DMS153 treated with DMSO at 0.1 percent for 48 hours (cell line): ENCODE data around the gene NDUFS6.
"Not testable (repeated sequence)": the region's sequence is repeated elsewhere in the genome, so short reads cannot be mapped to it uniquely, and the experiment has no call there.

Experiments used
- DNase-seq: peaks from one replicate; lab custom pipeline; 2025; ENCODE audit not compliant: unreplicated experiment; lab: John Stamatoyannopoulos, UW

Gene NDUFS6

DNA sequence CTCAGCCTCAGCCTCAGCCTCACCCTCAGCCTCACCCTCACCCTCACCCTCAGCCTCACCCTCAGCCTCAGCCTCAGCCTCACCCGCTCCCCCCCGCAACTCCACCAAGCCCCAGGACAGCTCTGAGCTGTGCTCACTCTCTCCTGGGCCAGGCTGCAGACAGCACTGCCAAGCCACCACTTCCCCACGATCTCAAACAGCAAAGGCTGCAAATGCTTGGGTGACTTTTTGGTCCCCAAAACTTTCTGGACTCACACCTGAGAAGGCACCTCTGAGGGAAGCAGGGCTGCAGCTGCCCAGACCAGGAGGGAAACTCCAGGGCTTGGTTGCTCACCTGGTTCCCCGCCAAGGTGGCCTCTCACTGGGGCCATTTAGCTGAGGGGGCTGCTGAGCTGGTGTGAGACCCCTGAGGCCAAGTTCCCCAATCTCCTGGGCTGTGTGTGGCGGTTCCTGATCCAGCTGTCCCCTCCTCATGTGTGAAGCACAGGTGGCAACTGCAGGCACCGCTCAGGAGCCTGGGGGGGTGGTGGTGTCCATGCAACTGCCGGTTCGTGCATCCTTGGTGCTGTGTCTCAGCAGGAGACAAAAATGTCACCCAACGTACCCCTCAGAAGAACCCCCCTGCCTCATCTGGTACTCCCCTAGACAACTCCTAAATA, 19.4 kb upstream of the NDUFS6 start:
- no peak for DNase-seq

DNA sequence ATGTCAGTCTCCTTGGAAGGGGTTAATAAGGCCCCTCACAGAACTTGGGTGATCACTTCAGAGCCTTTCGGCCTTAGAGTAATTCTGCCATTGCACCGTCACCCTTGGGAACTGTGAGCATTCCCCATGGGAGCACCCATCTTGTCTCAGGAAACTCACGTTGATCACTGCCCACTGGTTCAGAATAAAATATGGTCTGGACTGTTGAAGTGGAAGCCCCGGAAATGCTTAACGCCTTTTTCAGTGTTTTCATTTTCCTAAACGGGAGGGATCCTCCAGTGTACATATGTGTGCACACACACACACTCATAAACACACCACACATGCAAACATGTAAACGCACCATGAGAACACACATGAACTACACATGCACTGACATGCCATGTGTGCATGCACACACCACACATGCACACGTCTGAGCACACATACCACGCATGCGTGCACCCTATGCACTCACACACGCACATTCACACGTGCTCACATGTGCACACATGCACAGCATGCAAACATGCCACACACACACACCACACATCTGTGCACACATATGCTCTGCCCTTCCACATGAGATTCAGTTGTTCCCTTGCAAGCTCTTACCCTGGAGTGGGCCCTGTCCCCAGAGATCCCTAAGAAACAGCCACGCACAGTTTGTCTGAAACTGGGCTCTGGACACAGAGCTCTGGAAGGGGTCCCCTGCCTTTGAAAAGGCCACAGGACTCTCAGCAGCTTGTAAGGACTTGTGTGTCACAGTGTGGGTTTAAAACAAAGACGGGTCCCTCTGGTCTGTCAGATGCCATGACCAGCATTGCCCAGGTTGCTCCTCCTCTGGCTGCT, 18.6 kb upstream of the NDUFS6 start:
- no peak for DNase-seq

DNA sequence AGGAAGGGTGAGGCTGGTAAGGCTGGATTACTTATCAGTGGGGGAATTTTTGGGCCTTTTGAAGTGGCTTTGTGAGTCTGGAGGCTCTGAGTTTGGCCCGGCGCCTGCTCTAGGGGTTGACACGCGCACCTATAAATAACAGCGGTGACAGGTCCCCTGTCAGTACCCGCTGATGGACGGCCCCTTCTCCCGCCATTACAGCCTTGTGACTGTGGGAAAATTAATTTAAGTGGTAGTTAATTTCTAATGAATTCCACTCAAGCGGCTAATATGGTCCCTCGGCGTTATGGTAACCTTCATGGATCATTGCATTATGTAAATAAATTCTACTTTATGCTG, 18.0 kb upstream of the NDUFS6 start:
- DNase-seq: no peak

DNA sequence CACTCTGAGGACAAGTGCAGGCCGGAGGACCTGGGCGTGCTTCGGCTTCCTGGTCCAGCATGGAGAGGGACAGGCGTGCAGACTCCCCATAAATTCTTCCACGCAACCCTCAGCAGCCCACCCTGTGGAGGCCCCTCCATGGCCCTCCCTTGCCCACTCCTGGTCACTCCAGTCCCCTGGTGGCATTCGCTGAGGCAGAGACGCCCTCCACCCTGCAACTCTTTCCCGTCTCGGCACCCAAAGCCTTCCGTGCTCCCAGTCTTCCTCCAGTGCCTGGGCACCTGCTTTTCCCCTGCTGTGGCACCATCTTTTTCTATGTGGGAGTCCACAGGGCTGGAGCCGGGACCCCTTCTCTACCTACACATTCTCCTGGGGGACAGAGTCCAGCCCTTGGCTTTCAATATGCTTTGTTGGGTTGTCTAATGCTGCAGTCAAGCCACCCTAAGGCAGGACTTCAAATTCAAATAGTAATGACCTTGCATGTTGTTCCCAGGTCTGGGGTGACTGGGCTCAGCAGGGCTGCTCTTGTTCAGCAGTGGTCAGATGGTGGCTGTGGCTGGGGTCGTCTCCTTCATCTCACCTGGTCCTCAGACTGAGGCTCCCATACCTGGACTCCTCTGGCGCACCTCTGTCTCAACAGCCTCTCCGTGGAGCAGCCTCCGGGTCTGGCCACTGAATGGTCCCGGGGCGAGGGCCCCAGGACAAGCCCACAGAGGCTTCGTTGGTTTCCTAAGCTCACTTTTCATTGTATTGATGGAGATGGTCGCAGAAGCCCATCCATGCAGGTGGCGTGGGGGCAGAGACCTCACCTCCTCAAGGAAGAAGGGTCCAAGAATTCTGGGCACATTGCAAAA, 16.8 kb upstream of the NDUFS6 start:
- DNase-seq: no peak

DNA sequence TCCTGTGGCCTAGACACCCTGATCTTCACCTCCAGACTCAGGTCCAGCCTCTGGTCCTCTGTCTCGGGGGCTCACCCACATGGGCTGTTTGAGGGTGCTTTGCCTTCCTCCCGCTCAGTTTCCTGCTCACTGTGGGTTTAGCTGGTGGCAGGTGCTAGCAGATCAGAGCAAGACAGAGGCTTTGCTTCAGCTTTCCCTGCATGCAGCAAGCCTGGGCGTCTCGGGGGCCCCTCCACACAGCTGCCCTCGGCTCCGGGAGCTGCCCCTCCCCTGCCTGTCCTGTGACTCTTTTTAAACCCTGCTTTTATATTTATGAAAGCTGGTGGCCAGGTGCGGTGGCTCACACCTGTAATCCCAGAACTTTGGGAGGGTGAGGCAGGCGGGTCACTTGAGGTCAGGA, 16.1 kb upstream of the NDUFS6 start:
- DNase-seq: no peak

DNA sequence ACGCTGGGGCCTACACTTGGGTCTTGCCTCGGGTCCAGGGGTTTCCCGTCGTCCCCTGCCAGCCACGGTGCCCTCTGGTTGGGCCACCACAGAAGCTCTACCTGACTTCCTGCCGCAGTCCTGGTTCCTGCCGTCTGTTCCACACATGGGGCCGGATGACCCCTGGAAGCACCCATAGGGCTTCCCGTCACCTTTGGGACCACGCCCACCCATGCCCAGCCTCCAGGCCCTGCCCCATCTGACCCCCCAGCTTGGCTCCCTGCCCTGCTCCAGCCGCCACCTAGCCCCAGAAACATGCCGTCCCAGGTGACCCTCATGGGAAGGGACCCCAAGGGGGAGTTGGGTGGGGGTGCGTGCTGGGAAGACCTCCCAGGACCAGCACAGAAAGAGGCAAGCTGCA, 15.2 kb upstream of the NDUFS6 start:
- DNase-seq: no peak

DNA sequence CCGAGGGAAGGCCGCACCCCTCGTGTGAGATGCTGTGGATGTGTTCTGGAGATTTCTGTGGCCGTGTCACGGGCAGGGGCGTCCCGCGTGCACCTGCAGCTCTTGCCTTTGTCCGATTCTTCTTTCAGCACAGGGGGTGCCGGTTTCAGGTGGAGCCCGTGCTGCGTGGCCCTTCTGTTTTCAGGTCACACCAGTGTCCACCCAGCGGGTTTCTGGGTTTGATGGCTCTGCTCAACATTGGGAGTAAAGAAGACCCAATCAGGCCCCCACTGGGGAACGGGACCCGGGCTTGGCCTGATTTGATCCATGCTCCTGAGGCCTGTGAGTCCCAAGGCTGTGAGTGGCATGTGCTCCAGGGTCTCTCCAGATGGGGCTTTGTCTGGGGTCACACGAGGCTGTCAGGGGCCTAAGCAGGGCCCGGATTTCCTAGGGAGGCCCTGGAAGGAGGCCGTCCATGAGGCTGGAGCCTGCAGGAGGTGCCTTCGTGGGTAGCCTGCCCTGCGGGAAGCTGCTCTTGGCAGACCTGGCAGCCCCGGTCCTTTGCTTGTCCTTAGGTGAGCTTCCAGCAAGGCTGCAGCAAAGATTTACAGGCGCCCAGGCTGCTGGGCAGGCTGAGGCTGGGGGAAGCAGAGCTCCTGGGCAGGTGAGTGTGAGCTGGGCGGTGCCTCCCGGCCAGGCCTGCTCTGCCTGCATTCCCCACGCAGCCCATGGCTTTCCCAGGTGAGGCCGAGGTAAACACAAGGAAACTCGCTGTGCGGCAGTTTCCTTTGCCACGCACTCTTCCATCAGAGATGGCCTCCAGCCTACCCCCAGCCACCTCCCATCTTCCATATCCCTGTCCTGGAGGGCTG, 14.4 kb upstream of the NDUFS6 start:
- no peak for DNase-seq

DNA sequence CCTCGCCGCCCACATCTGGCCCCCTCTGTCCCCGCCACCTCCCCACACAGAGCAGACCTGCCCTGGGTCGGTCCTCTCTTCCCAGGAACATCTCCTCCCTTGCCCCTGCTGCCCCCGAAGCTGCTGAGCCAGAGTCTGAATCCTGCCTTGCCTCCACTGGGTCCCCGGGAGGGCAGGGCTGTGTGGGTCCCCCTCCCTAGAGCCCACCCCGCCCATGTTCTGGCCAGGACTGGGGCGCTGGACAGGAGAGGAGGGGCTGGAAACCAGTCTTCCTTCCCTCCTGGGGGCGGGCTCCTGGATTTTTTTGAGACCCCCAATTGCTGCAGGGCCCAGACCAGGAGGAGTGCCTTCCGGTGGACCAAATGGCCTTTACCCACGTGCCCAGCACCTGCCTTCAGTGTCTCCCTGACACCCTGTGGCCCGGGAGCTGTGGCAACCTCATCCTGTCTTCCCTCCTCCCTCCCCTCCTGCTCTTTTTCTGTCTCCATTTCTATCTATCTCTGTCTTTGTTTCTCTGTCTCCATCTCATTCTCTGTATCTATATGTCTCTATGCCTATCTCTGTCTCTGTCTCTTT, 13.6 kb upstream of the NDUFS6 start:
- DNase-seq: no peak

DNA sequence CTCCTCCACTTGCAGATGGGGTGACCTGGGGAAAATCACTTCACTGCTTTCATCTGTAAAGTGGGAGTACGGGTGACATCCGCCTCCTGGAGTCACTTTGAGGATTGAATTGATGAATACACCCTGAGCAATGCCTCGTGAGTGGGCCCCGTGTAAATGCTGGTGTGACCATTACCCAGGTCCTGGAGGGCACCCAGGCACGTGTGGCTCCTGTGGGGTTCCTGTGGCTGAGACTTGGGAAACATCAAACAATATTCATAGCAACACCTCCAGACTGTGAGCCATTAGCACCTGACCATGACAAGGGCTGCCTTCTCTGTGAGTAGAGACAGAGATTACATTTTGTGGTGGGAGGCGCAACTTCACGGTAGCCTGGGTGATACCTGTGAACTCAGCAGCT, 13.0 kb upstream of the NDUFS6 start:
- no peak for DNase-seq

DNA sequence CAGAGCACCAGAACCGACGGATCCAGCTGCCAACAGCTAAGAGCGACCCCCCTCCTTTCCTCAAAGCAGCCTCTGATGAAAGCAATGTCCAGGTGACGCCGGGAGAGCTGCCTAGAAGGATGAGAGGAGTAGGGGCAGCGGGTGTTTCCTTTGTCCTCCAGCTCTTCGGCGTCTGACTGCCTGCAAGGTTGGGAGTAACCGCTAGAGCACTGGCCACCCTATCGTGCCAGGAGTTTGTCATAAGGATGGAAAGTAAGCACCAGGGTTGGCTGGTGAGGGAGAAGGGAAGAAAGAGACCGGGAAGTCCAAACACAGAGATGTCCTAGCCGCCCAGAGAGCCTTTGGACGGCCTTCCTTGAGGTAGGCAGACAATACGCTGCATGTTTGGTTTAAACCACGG, 12.4 kb upstream of the NDUFS6 start:
- no peak for DNase-seq

DNA sequence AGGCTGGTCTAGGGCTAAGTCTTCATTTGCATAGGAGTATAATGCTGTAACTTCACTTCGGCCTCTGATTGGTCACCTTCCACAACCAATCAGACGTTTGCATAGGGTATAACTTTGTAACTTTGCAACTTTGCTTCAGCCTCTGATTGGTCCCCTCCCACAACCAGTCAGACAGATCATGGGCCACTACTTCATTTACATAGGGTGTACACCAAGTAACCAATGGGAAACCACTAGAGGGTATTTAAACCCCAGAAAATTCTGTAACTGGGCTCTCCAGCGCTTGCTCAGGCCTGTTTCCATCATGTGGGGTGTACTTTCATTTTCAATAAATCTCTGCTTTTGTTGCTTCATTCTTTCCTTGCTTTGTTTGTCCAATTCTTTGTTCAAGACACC, 11.8 kb upstream of the NDUFS6 start:
- DNase-seq: not testable (repeated sequence)

DNA sequence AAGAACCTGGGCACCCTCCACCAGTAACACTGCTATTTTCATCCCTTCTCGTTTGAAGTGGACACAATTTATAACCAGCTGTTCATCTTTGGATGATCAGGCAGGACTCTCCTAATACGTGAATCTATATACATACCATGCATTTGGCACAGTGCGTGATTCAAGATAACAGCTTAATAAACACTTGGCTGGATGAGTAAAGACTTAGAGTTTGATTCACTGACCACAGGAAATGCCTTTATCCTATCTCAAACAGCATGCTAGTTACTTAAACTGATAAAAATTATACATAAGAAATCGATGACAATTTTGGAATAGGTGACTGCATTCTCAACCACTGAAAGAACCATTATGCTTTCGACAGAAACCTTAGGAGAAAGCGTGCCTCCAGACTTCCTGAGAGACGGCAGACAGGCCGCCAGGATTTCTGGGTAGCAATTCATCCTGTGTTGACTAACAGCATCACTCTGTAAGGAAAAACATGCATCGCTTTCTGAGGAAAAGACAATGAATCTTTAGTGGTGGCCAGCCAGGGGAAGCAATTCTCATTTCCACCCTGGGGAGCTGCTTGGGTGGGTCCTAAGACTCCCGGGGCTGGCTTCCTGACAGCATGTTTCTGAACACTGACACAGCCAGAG, 11.3 kb upstream of the NDUFS6 start:
- no peak for DNase-seq

DNA sequence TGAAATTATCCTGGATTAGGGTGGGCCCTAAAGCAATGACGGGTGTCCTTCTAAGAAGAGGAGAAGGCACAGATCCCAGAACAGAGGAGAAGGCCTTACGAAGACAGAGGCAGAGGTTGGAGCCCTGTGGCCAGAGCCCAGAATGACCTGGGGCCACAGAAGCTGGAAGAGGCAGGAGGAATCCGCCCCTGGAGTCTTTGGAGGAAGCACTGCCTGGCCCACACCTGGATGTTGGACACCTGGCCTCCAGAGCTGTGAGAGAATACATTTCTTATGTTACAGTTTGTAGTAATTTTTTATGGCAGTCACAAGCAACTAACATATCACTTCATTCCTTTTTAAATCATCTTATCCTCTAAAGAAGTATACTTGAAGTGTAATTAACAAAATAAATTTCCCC, 10.0 kb upstream of the NDUFS6 start:
- DNase-seq: no peak

DNA sequence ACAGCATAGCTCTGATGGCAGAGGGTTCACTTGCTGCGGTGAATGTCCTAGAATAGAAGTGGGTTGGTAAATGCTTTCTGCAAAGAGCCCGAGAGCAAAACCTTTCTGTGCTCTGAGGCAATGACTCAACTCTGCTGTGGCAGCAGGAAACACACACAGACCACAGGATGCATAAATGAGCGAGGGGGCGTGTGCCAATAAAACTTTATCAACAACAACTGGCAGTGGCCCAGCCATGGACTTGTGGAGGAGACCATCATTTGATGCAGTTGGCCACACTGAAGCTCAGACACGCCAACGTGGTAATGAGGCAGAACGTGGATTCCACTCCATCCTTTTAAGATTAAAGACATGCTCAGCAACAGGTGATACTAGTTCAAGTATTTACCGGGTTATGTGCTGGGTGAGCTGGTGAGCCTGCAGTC, 8.4 kb upstream of the NDUFS6 start:
- DNase-seq: no peak

DNA sequence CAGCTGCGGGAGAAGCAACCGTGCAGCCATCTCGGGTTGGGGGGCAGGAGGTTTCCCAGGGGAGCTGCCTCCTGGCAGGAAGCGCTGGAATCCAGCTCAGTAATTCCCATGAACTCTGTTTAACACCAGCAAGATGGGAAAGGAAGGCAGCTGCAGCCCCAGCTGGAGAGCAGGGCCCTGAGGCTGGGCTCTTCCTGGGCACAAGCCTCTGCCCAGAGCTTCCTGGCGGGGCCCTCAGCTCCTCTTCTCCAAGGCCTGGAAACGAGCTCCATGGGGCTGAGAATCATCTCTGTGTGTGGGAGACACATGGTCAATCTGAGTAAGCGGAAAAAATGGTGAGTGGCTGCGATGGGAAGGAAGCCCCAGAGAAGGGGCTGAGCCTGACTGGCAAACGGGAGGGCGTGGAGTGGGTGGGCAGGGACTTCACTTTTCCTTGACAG, 7.9 kb upstream of the NDUFS6 start:
- no peak for DNase-seq

DNA sequence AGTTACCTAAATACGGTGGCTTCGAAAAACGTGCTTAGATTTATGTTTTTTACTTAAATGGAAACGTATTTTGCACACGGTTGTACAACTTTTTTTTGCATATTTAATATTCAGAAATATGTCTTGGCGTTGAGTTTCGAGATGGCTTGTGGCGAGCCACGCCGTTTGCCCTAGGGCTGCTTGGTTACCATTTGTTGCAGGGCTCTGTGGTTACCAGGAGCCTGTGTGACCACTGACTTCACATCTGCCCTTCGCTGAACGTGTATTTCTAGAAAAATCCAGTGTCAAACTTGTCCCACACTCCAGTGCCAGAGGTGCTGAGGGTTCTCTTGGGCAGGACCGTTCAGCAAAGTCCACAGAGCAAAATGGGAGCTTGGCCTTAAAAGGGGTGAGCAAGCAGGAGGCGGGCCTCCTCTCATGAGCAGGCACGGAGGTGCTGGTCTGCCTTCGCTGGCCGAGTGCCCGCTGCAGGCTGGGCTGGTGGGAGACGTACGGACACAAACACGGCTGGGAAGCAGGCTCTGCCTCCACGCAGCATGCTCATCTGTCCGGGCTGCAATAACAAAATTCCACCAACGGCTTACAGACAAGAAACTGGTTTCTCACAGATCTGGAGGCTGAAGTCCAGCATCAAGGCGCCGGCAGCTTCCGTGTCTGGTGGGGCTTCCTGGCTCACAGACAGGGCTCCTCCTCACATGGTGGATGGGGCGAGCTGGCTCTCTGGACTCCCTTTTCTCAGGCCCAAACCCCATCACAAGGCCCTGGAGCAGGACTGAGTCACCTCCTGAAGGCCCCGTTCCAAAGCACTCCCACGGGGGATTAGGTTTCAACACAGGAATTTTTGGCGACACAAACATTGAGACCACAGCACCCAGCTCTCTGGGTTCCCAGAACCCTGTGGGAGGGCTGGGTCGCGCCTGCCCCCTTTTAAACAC, 7.0 kb upstream of the NDUFS6 start:
- no peak for DNase-seq

DNA sequence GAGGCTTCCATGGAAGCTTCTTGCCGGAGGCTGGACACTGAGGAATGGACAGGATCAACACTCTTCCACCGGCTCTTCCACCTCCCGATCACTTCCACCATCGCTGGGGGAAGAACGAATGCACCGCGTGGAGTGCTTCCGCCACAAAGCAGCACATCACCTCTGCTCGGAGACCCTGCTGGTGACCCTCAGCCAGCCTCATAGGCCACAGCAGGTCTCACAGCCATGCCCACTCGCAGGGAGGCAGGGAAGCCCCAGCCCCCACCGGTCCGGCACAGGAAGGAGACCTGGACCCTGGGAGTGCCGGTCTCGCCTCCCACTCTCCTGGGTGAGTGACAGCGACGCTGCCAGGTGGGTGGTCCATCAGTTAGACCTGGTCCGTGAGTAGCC, 6.3 kb upstream of the NDUFS6 start:
- DNase-seq: no peak

DNA sequence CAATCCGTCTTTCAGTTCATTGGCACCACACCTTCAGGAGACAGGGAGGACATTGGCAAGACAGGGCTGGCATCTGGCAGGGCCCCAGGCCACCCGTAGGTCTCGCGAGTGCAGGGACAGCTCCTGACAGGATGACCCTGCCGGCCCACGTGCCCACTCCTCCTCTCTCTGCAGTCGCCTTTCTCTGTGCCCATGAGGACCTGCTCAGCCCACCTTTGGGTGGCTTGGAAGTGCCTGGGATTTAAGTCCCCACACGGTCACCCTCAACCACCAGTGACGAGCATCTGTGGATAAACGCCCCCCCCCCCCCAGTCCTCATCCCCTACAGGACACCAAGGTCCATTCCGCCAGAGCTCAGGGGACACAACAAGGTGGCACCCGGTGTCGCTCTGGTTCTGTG, 5.7 kb upstream of the NDUFS6 start:
- no peak for DNase-seq

DNA sequence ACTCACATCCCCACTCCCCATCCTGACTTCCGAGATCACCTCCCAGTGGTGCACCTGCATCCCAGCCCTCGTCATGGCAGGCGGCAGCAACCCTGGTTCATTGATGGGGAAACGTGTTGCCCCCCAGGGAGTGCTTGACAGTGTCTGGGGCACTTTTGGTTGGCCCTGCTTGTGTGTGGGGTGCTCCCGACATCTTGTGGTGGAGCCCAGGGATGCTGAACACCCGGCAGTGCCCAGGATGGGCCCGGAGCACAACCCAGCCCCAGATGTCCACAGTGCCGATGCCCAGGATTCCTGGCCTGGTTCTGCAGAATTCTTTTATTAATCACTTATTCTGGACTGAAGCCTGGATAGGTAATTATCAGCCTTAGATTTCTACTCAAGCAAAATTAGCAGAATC, 5.3 kb upstream of the NDUFS6 start:
- DNase-seq: no peak
